ENCODE results near the gene IFT81. TPM values are rescaled to one million over a fixed set of nuclear protein-coding genes. Genes with fewer than 3 reads are reported as not detected.

IFT81 gene
- total RNA-seq, 4 donors from 2014 or later: 11.5 to 36.1 (median 21.8) TPM

- WGBS, 2 donors: 48 to 58% methylated on average over 8 of the region's 8 CpGs
- Histone ChIP-seq H3K4me3 (no peak overlapping the region), H3K27ac (peak overlapping the region; percentile 37 to 93 (median 86)), H3K4me1 (peaks cover 0 to 56% (median 17%) of the 10 kb centered on the region in 4 donors), H3K27me3 (no peaks in the 10 kb centered on the region), H3K36me3 (no peaks in the 10 kb centered on the region), H3K9me3 (no peaks in the 10 kb centered on the region)
- DNase-seq (ENCODE audit: low spot score in 2 of 2): no peak
- no peak for TF ChIP-seq POLR2A (IDR thresholded peaks at IDR 0.05)
- no peak for TF ChIP-seq EP300 (IDR thresholded peaks at IDR 0.05)
- no peak for TF ChIP-seq CTCF (IDR thresholded peaks at IDR 0.05)
Observed at GRCh38 chr12:110108309-110109036, 15.7 kb upstream of the IFT81 start.

GRCh38 chr12:110109037-110109836 is 14.9 kb upstream of the IFT81 start:
- TF ChIP-seq CTCF (IDR thresholded peaks at IDR 0.05) (peak in 4 of 5 experiments; percentile 11 to 78 (median 60)), EP300 (IDR thresholded peaks at IDR 0.05) (peak; percentile 65 to 99), POLR2A (IDR thresholded peaks at IDR 0.05) (peak in 1 of 2 donors; percentile 9)
- Histone ChIP-seq H3K9me3 (no peaks in the 10 kb centered on the region), H3K4me1 (peaks cover 0 to 60% (median 17%) of the 10 kb centered on the region in 4 donors), H3K27me3 (no peaks in the 10 kb centered on the region), H3K27ac (peak overlapping the region; percentile 72 to 93 (median 86)), H3K4me3 (peak overlapping the region in 1 of 4 donors; percentile 7), H3K36me3 (no peaks in the 10 kb centered on the region)
- 8 to 9% methylated on average over 13 of the region's 13 CpGs for WGBS, 2 donors
- peak; percentile 79 to 97 for DNase-seq (ENCODE audit: low spot score in 2 of 2)

- Histone ChIP-seq H3K9me3 (no peaks in the 10 kb centered on the region), H3K27me3 (no peaks in the 10 kb centered on the region), H3K4me3 (no peak overlapping the region), H3K4me1 (peaks cover 0 to 59% (median 17%) of the 10 kb centered on the region in 4 donors), H3K27ac (peak overlapping the region; percentile 72 to 93 (median 86)), H3K36me3 (no peaks in the 10 kb centered on the region)
- TF ChIP-seq CTCF (IDR thresholded peaks at IDR 0.05): no peak
- no peak for TF ChIP-seq EP300 (IDR thresholded peaks at IDR 0.05)
- TF ChIP-seq POLR2A (IDR thresholded peaks at IDR 0.05): no peak
- 64 to 75% methylated on average over 2 of the region's 2 CpGs for WGBS, 2 donors
- DNase-seq (ENCODE audit: low spot score in 2 of 2): no peak
Observed at GRCh38 chr12:110109837-110110535, 14.2 kb upstream of the IFT81 start.

GRCh38 chr12:110111476-110112334 is 12.5 kb upstream of the IFT81 start:
- H3K36me3 ChIP-seq: no peaks in the 10 kb centered on the region
- DNase-seq (ENCODE audit: low spot score in 2 of 2): no peak
- no peak for TF ChIP-seq CTCF (IDR thresholded peaks at IDR 0.05)
- TF ChIP-seq POLR2A (IDR thresholded peaks at IDR 0.05): no peak
- no peak for TF ChIP-seq EP300 (IDR thresholded peaks at IDR 0.05)
- no peaks in the 10 kb centered on the region for H3K27me3 ChIP-seq
- no peak overlapping the region for H3K4me3 ChIP-seq
- H3K27ac ChIP-seq: peak overlapping the region in 2 of 4 donors; percentile 92 to 93
- 73 to 80% methylated on average over 4 of the region's 4 CpGs for WGBS, 2 donors
- H3K9me3 ChIP-seq: no peaks in the 10 kb centered on the region
- peaks cover 0 to 51% (median 17%) of the 10 kb centered on the region in 4 donors for H3K4me1 ChIP-seq

Measured in tibial nerve (tissue), 4 donors.